Fibroblast of lung (primary cell): ENCODE measurements around the gene IFT122. TPM values are rescaled to one million over a fixed set of nuclear protein-coding genes. Genes with fewer than 3 reads are reported as not detected.

Experiments
- DNase-seq, 2 donors: peaks; one replicate each; pipeline versions ENCODE4 v3.0.0 to v3.0.0-alpha.2; 2010; ENCODE audit warnings: low read depth in 2 of 2
- H2AFZ ChIP-seq: 2 replicates; pipeline ENCODE4 v1.5.1; 2012; ENCODE audit warnings: low read length, control low read depth, inconsistent platforms
- H3K27ac ChIP-seq: 2 replicates; pipeline ENCODE4 v1.5.1; 2011; ENCODE audit warnings: low read length, control low read depth; ENCODE audit not compliant: insufficient read depth
- H3K27me3 ChIP-seq: 2 replicates; pipeline ENCODE4 v1.5.1; 2011; ENCODE audit warnings: mild to moderate bottlenecking, low read length; ENCODE audit not compliant: control insufficient read depth, insufficient read depth
- H3K36me3 ChIP-seq: 2 replicates; pipeline ENCODE4 v1.5.1; 2011; ENCODE audit warnings: low read length; ENCODE audit not compliant: control insufficient read depth, insufficient read depth
- H3K4me1 ChIP-seq: 2 replicates; pipeline ENCODE4 v1.5.1; 2011; ENCODE audit warnings: low read length; ENCODE audit not compliant: control insufficient read depth, insufficient read depth; ENCODE audit errors: extremely low read depth
- H3K4me2 ChIP-seq: 2 replicates; pipeline ENCODE4 v1.5.1; 2011; ENCODE audit warnings: low read length, control low read depth; ENCODE audit not compliant: insufficient read depth; ENCODE audit errors: extremely low read depth
- H3K4me3 ChIP-seq, 4 experiments: fragments of 200-600 bp in 1 of 4; sonication (generic) in 1 of 4; replicated peaks in 1 of 4; 2 replicates each; pipeline ENCODE4 v1.5.1; 2011 to 2016; ENCODE audit warnings: low read length in 4 of 4, low read depth in 3 of 4, mild to moderate bottlenecking in 3 of 4, control low read depth in 2 of 4, inconsistent platforms in 1 of 4, mixed read lengths in 1 of 4; ENCODE audit not compliant: insufficient read depth in 1 of 4; ENCODE audit errors: control extremely low read depth in 1 of 4
- H3K79me2 ChIP-seq: 2 replicates; pipeline ENCODE4 v1.5.1; 2012; ENCODE audit warnings: mild to moderate bottlenecking, low read length, inconsistent platforms; ENCODE audit not compliant: control insufficient read depth, insufficient read depth
- H3K9ac ChIP-seq: 2 replicates; pipeline ENCODE4 v1.5.1; 2011; ENCODE audit warnings: mild to moderate bottlenecking, low read length, control low read depth; ENCODE audit not compliant: insufficient read depth
- H3K9me3 ChIP-seq: 2 replicates; pipeline ENCODE4 v1.5.1; 2012; ENCODE audit warnings: low read depth, low read length; ENCODE audit not compliant: control insufficient read depth, insufficient read depth
- H4K20me1 ChIP-seq: 2 replicates; pipeline ENCODE4 v1.5.1; 2011; ENCODE audit warnings: low read length; ENCODE audit not compliant: control insufficient read depth, insufficient read depth; ENCODE audit errors: extremely low read depth
- EZH2 ChIP-seq: IDR thresholded peaks from 2 replicates; pipeline ENCODE4 v1.5.1; 2012; ENCODE audit warnings: low read length, control low read depth, mild to moderate bottlenecking; ENCODE audit errors: missing control alignments
- polyA plus RNA-seq, 2 donors: library from polyadenylated mRNA; depleted of rRNA in 1 of 2; stranded (reverse) in 1 of 2; unstranded in 1 of 2; fragments of >200 nt; gene quantifications; 2 replicates each; pipeline ENCODE4 v1.2.1, GENCODE V29; 2011 to 2012; ENCODE audit warnings: missing spikeins in 1 of 2
- total RNA-seq: library from RNA; depleted of rRNA; stranded (reverse); fragments of >200 nt; gene quantifications from 2 replicates; pipeline ENCODE4 v1.2.1, GENCODE V29; 2014
- TF ChIP-seq, protein P1 (sequence below), 2 donors: IDR thresholded peaks in 1 of 2; conservative IDR thresholded peaks in 1 of 2; 1 replicate in 1 of 2; 2 replicates in 1 of 2; pipeline ENCODE4 v1.5.1; 2011 to 2012; ENCODE audit warnings: low read length in 2 of 2, control low read depth in 1 of 2, inconsistent platforms in 1 of 2, low read depth in 1 of 2, mild to moderate bottlenecking in 1 of 2

IFT122 gene
- total and polyA plus RNA-seq, 2 donors (not counting 1 experiment from before 2014, with no cell fraction given), result 13.2 to 27.2 TPM

DNA sequence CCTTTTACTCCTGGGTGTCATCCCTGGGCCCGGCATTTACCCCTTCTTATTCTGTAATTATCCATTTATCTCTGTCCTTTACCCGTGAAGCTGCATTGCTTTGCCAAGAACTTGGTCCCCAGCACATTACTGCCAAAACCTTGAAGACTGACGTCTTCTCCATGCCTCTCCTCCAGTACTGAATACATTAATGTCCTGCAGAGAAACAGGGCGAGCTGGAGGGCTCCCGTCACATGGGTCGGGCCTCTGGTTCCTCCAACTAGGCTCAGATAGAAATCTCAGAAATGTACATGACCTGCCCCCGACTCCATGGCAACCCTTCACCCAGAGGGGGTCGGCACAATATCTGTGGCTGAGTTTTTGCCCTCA, 12.0 kb upstream of the IFT122 start:
- TF ChIP-seq, protein P1, sequence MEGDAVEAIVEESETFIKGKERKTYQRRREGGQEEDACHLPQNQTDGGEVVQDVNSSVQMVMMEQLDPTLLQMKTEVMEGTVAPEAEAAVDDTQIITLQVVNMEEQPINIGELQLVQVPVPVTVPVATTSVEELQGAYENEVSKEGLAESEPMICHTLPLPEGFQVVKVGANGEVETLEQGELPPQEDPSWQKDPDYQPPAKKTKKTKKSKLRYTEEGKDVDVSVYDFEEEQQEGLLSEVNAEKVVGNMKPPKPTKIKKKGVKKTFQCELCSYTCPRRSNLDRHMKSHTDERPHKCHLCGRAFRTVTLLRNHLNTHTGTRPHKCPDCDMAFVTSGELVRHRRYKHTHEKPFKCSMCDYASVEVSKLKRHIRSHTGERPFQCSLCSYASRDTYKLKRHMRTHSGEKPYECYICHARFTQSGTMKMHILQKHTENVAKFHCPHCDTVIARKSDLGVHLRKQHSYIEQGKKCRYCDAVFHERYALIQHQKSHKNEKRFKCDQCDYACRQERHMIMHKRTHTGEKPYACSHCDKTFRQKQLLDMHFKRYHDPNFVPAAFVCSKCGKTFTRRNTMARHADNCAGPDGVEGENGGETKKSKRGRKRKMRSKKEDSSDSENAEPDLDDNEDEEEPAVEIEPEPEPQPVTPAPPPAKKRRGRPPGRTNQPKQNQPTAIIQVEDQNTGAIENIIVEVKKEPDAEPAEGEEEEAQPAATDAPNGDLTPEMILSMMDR (conservative IDR thresholded peaks at IDR 0.05 in 1 of 2, IDR thresholded peaks at IDR 0.05 in 1 of 2; ENCODE audit: low read depth in 1 of 2, low read length in 2 of 2), result no peak
- TF ChIP-seq EZH2, result no peak
- Histone ChIP-seq H2AFZ (peak overlapping the region; percentile 22), H3K4me1 (peaks cover 2% of the 10 kb centered on the region), H4K20me1 (no peaks in the 10 kb centered on the region), H3K4me3 (peak overlapping the region; percentile 28 to 84 (median 51)), H3K36me3 (peaks cover 12% of the 10 kb centered on the region), H3K4me2 (peak overlapping the region; percentile 72), H3K9me3 (no peaks in the 10 kb centered on the region), H3K27me3 (no peaks in the 10 kb centered on the region), H3K9ac (no peak overlapping the region), H3K27ac (no peak overlapping the region), H3K79me2 (no peaks in the 10 kb centered on the region)
- peak in 1 of 2 donors; percentile 15 for DNase-seq

DNA sequence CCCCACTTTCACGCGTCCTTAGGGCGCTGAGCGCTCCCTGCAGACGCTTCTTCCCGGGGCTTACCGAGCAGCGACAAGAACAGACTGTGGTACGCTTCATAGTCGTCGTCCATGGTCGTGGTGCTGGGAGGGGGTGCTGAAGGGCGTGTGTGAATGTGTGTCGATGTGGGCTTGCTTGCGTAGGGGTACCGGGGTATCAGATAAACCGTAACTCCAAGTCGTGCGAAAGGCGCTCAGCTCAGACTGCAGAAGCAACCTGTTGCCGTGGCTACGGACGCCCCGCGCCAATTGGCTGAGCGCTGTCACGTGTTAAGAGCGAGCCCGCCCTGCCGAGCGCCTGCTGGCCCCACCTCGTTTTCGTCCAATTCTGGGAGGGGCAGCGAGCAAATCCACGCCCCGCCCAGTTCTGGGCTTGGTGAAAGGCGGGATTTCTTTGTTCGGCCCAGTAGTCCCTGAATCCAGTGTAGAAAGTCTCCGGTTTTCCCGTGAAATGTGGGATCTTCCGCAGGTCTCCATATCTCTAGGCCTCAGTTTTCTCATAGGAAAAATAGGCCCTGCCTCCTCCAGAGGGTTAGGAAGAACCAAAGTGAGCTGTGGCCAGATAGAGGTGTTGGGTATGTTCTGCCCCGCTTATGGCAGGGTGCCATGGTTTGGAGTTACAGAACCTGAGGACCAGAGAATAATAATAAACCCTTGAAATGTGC, 11.5 kb upstream of the IFT122 start, which contains the start of gene EFCAB12:
Gene EFCAB12 (minus strand): TSS at position 261 of the 704 bp plus-strand sequence. CDS start 148 bp downstream, at position 113.
- no peaks in the 10 kb centered on the region for H3K27me3 ChIP-seq
- TF ChIP-seq, protein P1 (conservative IDR thresholded peaks at IDR 0.05 in 1 of 2, IDR thresholded peaks at IDR 0.05 in 1 of 2; ENCODE audit: low read depth in 1 of 2, low read length in 2 of 2), result no peak
- no peak for TF ChIP-seq EZH2
- H3K9ac ChIP-seq, result peak within 1 kb of the TSS; percentile 5
- peak within 1 kb of the TSS; percentile 53 for H3K27ac ChIP-seq
- peak within 1 kb of the TSS; percentile 28 to 84 (median 51) for H3K4me3 ChIP-seq
- peak; percentile 89 to 92 for DNase-seq
- H3K4me1 ChIP-seq, result peaks cover 2% of the 10 kb centered on the region
- peak within 1 kb of the TSS; percentile 72 for H3K4me2 ChIP-seq
- no peaks in the 10 kb centered on the region for H3K79me2 ChIP-seq
- peak within 1 kb of the TSS; percentile 50 for H2AFZ ChIP-seq
- peaks cover 13% of the 10 kb centered on the region for H3K36me3 ChIP-seq
- no peaks in the 10 kb centered on the region for H3K9me3 ChIP-seq
- H4K20me1 ChIP-seq, result no peaks in the 10 kb centered on the region

DNA sequence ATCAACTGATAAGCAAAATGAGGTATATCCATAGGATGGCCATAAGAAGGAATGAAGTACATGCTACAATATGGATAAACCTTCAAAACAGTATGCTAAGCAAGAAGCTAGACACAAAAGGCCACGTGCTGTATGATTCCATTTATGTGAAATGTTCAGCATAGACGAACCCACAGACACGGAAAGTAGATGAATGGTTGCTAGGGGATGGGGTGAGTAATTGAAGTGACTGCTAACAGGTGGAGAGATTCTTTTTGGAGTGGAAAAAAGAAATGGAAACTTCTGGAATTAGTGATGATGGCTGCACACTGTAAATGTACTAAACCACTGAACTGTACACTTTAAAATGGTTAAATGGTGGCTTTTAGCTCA, 11.0 kb upstream of the IFT122 start:
- Histone ChIP-seq H3K9me3 (no peaks in the 10 kb centered on the region), H3K27ac (peak overlapping the region; percentile 53), H3K27me3 (no peaks in the 10 kb centered on the region), H3K4me2 (peak overlapping the region; percentile 56), H3K9ac (no peak overlapping the region), H3K4me3 (peak overlapping the region in 2 of 4 experiments; percentile 4 to 66), H3K36me3 (peaks cover 13% of the 10 kb centered on the region), H3K4me1 (peaks cover 2% of the 10 kb centered on the region), H2AFZ (peak overlapping the region; percentile 50), H3K79me2 (no peaks in the 10 kb centered on the region), H4K20me1 (no peaks in the 10 kb centered on the region)
- peak in 1 of 2 donors; percentile 58 for DNase-seq
- no peak for TF ChIP-seq EZH2
- TF ChIP-seq, protein P1 (conservative IDR thresholded peaks at IDR 0.05 in 1 of 2, IDR thresholded peaks at IDR 0.05 in 1 of 2; ENCODE audit: low read depth in 1 of 2, low read length in 2 of 2), result no peak
